IMR-90 (cell line): ENCODE measurements around the gene TIAM1. TPM values are rescaled to one million over a fixed set of nuclear protein-coding genes. Genes with fewer than 3 reads are reported as not detected.
A peak's percentile ranks its signal among the peaks of the same experiment; 100 is the strongest.

ENCODE experiments used
- ATAC-seq: fragments of 200-7000 bp; cut with Tn5 transposase; 2 replicates; pipeline ENCODE4 v1.9.1; 2020; ENCODE audit warnings: low read depth, mild to moderate bottlenecking, moderate library complexity
- BruUV-seq: library from RNA; stranded (reverse); fragments of 400-500 nt; replicated peaks from 2 replicates; lab custom pipeline; 2021; lab: Mats Ljungman, UMichigan
- CTCF ChIA-PET: fragments of 300-600 bp; formaldehyde crosslinking; extraction: SDS; loops from one replicate; lab custom pipeline; 2021; ENCODE audit warnings: antibody characterized with exemption; lab: Yijun Ruan, JAX
- POLR2A ChIA-PET: fragments of 300-600 bp; sonication (Branson Sonifier 250); formaldehyde crosslinking; loops from one replicate; lab custom pipeline; 2022; ENCODE audit warnings: antibody characterized with exemption; ENCODE audit not compliant: unreplicated experiment; lab: Charles Lee
- DNase-seq: peaks from one replicate; pipeline ENCODE4 v3.0.0; 2013
- H2AFZ ChIP-seq: replicated peaks from 2 replicates; pipeline ENCODE3; 2013; ENCODE audit warnings: low read length, mild to moderate bottlenecking; ENCODE audit not compliant: poor library complexity
- H2AK5ac ChIP-seq: 2 replicates; pipeline ENCODE4 v1.6.1; 2013; ENCODE audit warnings: low read depth, low read length, inconsistent platforms
- H2AK9ac ChIP-seq: replicated peaks from 2 replicates; pipeline ENCODE3; 2013; ENCODE audit warnings: mild to moderate bottlenecking, low read depth, low read length, moderate library complexity; ENCODE audit not compliant: poor library complexity
- H2BK120ac ChIP-seq: 2 replicates; pipeline ENCODE4 v1.6.1; 2013; ENCODE audit warnings: low read depth, low read length, inconsistent platforms
- H2BK15ac ChIP-seq: 3 replicates; pipeline ENCODE4 v1.6.1; 2013; ENCODE audit warnings: low read depth, low read length, inconsistent platforms
- H2BK20ac ChIP-seq: 2 replicates; pipeline ENCODE4 v1.6.1; 2013; ENCODE audit warnings: low read depth, mild to moderate bottlenecking, inconsistent platforms, low read length, moderate library complexity
- H2BK5ac ChIP-seq: 2 replicates; pipeline ENCODE4 v1.6.1; 2013; ENCODE audit warnings: mild to moderate bottlenecking, low read depth, low read length, inconsistent platforms; ENCODE audit not compliant: poor library complexity, severe bottlenecking
- H3K14ac ChIP-seq: replicated peaks from 2 replicates; pipeline ENCODE4 v1.6.1; 2013; ENCODE audit warnings: low read depth, low read length, inconsistent platforms
- H3K18ac ChIP-seq: 2 replicates; pipeline ENCODE4 v1.6.1; 2013; ENCODE audit warnings: low read depth, low read length, control low read depth
- H3K23ac ChIP-seq: 2 replicates; pipeline ENCODE4 v1.6.1; 2013; ENCODE audit warnings: low read depth, low read length, inconsistent platforms
- H3K27ac ChIP-seq: 2 replicates; pipeline ENCODE4 v1.5.1; 2013; ENCODE audit warnings: mild to moderate bottlenecking, control low read depth, low read length; ENCODE audit not compliant: insufficient read depth
- H3K27me3 ChIP-seq: 2 replicates; pipeline ENCODE4 v1.6.1; 2013; ENCODE audit warnings: low read length; ENCODE audit not compliant: control insufficient read depth, insufficient read depth
- H3K36me3 ChIP-seq: 2 replicates; pipeline ENCODE4 v1.6.1; 2013; ENCODE audit warnings: low read length, mixed read lengths; ENCODE audit not compliant: control insufficient read depth, insufficient read depth
- H3K4ac ChIP-seq: 2 replicates; pipeline ENCODE4 v1.6.1; 2013; ENCODE audit warnings: low read depth, low read length, inconsistent platforms
- H3K4me1 ChIP-seq: 2 replicates; pipeline ENCODE4 v1.6.1; 2013; ENCODE audit warnings: low read length, mixed read lengths; ENCODE audit not compliant: control insufficient read depth, insufficient read depth
- H3K4me2 ChIP-seq: 2 replicates; pipeline ENCODE4 v1.6.1; 2013; ENCODE audit warnings: low read depth, mild to moderate bottlenecking, control low read depth, low read length, moderate library complexity
- H3K4me3 ChIP-seq: 2 replicates; pipeline ENCODE4 v1.5.1; 2013; ENCODE audit warnings: low read depth, mild to moderate bottlenecking, control low read depth, low read length, moderate library complexity; ENCODE audit not compliant: insufficient read depth
- H3K56ac ChIP-seq: 2 replicates; pipeline ENCODE4 v1.6.1; 2013; ENCODE audit warnings: low read length, inconsistent platforms; ENCODE audit not compliant: insufficient read depth; ENCODE audit errors: extremely low read depth
- H3K79me1 ChIP-seq, 2 experiments: 2 replicates each; pipeline ENCODE4 v1.6.1; 2013; ENCODE audit warnings: low read length in 2 of 2, inconsistent platforms in 1 of 2, low read depth in 1 of 2
- H3K9ac ChIP-seq: 2 replicates; pipeline ENCODE4 v1.6.1; 2013; ENCODE audit warnings: low read depth, low read length, control low read depth
- H3K9me1 ChIP-seq: 2 replicates; pipeline ENCODE4 v1.6.1; 2013; ENCODE audit warnings: low read length, inconsistent platforms; ENCODE audit not compliant: insufficient read depth
- H3K9me3 ChIP-seq: 2 replicates; pipeline ENCODE4 v1.6.1; 2013; ENCODE audit warnings: low read length; ENCODE audit not compliant: control insufficient read depth, insufficient read depth
- H4K20me1 ChIP-seq: 2 replicates; pipeline ENCODE4 v1.6.1; 2013; ENCODE audit warnings: low read length, inconsistent platforms; ENCODE audit not compliant: insufficient read depth
- H4K5ac ChIP-seq: 2 replicates; pipeline ENCODE4 v1.6.1; 2013; ENCODE audit warnings: mild to moderate bottlenecking, low read depth, low read length, control low read depth
- H4K8ac ChIP-seq, 2 experiments: 2 replicates each; pipeline ENCODE4 v1.6.1; 2013; ENCODE audit warnings: low read depth in 2 of 2, low read length in 2 of 2, control low read depth in 1 of 2, inconsistent platforms in 1 of 2
- H4K91ac ChIP-seq: 2 replicates; pipeline ENCODE4 v1.6.1; 2013; ENCODE audit warnings: low read depth, low read length, inconsistent platforms; ENCODE audit not compliant: insufficient read depth
- BHLHE40 ChIP-seq: fragments of 150-350 bp; IDR thresholded peaks from 2 replicates; pipeline ENCODE4 v1.6.1; 2016; ENCODE audit warnings: mild to moderate bottlenecking, low read depth, low read length
- CHD1 ChIP-seq: IDR thresholded peaks from 2 replicates; pipeline ENCODE4 v1.6.1; 2012; ENCODE audit warnings: low read depth, low read length, improper control_type of control experiment
- CTCF ChIP-seq: conservative IDR thresholded peaks from 2 replicates; pipeline ENCODE4 v1.5.1; 2012; ENCODE audit warnings: mild to moderate bottlenecking, low read depth, low read length, improper control_type of control experiment
- MAZ ChIP-seq: IDR thresholded peaks from 2 replicates; pipeline ENCODE4 v1.6.1; 2012; ENCODE audit warnings: low read depth, mild to moderate bottlenecking, low read length, improper control_type of control experiment, moderate library complexity, borderline replicate concordance
- NFE2L2 ChIP-seq: fragments of 150-350 bp; IDR thresholded peaks from 2 replicates; pipeline ENCODE4 v1.6.1; 2016; ENCODE audit warnings: low read depth, mild to moderate bottlenecking, low read length
- POLR2A ChIP-seq: IDR thresholded peaks from 2 replicates; pipeline ENCODE4 v1.6.1; 2012; ENCODE audit warnings: mild to moderate bottlenecking, low read depth, low read length
- RAD21 ChIP-seq: IDR thresholded peaks from 2 replicates; pipeline ENCODE4 v1.6.1; 2012; ENCODE audit warnings: low read length, improper control_type of control experiment
- SMC3 ChIP-seq: fragments of 150-350 bp; IDR thresholded peaks from 2 replicates; pipeline ENCODE4 v1.6.1; 2016; ENCODE audit warnings: low read depth, mild to moderate bottlenecking, antibody characterized with exemption, low read length, moderate library complexity
- USF2 ChIP-seq: fragments of 150-350 bp; IDR thresholded peaks from 2 replicates; pipeline ENCODE4 v1.6.1; 2017; ENCODE audit warnings: mild to moderate bottlenecking, antibody characterized with exemption, low read length, low read depth
- WGBS, 2 experiments: methylation state at CpG; one replicate each; pipeline versions ENCODE4 v1.1.5 to v1.1.7; 2013; ENCODE audit warnings: missing lambda C conversion rate in 2 of 2; ENCODE audit not compliant: insufficient read length in 1 of 2; ENCODE audit errors: extremely low coverage in 2 of 2; 5-methylcytosine and 5-hydroxymethylcytosine counted together
- dilution Hi-C: fragments of 300-500 bp; cut with HindIII; formaldehyde crosslinking; loops from one replicate; pipeline ENCODE4 v1.14.3; 2018; ENCODE audit warnings: low sequenced_read_pairs; ENCODE audit not compliant: unreplicated experiment
- in situ Hi-C: fragments of 300-500 bp; cut with MboI; formaldehyde crosslinking; loops from 3 replicates; pipeline ENCODE4 v1.14.3; 2019; ENCODE audit warnings: low sequenced_read_pairs, inconsistent platforms, mixed read lengths
- intact Hi-C: fragments of 100-400 bp; cut with micrococcal nuclease; formaldehyde crosslinking; loops from 2 replicates; pipeline ENCODE4 v1.10.0; 2022
- polyA plus RNA-seq, 3 experiments: library from polyadenylated mRNA; depleted of rRNA; stranded (reverse); fragments of >200 nt; gene quantifications; 2 replicates each; pipeline ENCODE4 v1.2.3, GENCODE V29; 2012; ENCODE audit warnings: low replicate concordance in 1 of 3
- total RNA-seq: library from RNA; depleted of rRNA; stranded (reverse); fragments of >200 nt; gene quantifications from 2 replicates; pipeline ENCODE4 v1.2.3, GENCODE V29; 2012

TIAM1 gene
- total and polyA plus RNA-seq, 2 of the 4 experiments (the other 2 are of a cell fraction), result 2.9 to 9.3 TPM

GRCh38 chr21:31107871-31108270 is 236.2 kb downstream of the TIAM1 start:
- no TSS peak for BruUV-seq

More at GRCh38 chr21:31107871-31108270, 236.2 kb downstream of the TIAM1 start:
- H4K20me1 ChIP-seq, result no peaks in the 10 kb centered on the region
- H2AK9ac ChIP-seq, result no peak overlapping the region
- H2BK20ac ChIP-seq, result peak overlapping the region; percentile 49; the same call in 1 of the 2 replicates
- intact Hi-C loops, result loop anchor here (2.0 kb wide), 1 partner anchor 73 kb away; no protein-coding TSS in a partner anchor
- H3K18ac ChIP-seq, result 0 out of 2 replicates have a peak overlapping the region, but pooled peaks have one; percentile 21
- no peak overlapping the region for H2AFZ ChIP-seq
- H4K8ac ChIP-seq, result peak overlapping the region; percentile 27 to 42; a peak in 2 of 4 replicates
- H3K4me1 ChIP-seq, result peaks cover 6% of the 10 kb centered on the region
- no peak overlapping the region for H3K27ac ChIP-seq
- no peaks in the 10 kb centered on the region for H3K27me3 ChIP-seq
- H3K4me2 ChIP-seq, result no peak overlapping the region
- H3K9ac ChIP-seq, result no peak overlapping the region; the same call in 1 of the 2 replicates
- POLR2A ChIA-PET, result no interaction called here
- no peaks in the 10 kb centered on the region for H3K79me1 ChIP-seq
- H3K56ac ChIP-seq, result peak overlapping the region; percentile 56; the same call in 1 of the 2 replicates
- H3K4me3 ChIP-seq, result no peak overlapping the region
- DNase-seq (no peak), ATAC-seq (peak; percentile 16; the same call in 1 of the 2 replicates)
- H3K9me1 ChIP-seq, result 0 out of 2 replicates have a peak, but pooled peaks cover 3% of the 10 kb centered on the region
- no peak overlapping the region for H3K14ac ChIP-seq
- in situ Hi-C loops, result no loop called here
- no peak overlapping the region; the same call in 2 of the 3 replicates for H2BK15ac ChIP-seq
- no peak overlapping the region for H4K5ac ChIP-seq
- H3K4ac ChIP-seq, result no peak overlapping the region
- no peaks in the 10 kb centered on the region for H3K9me3 ChIP-seq
- H3K36me3 ChIP-seq, result no peaks in the 10 kb centered on the region
- peak overlapping the region; percentile 66 for H4K91ac ChIP-seq
- dilution Hi-C loops, result no loop called here
- peak overlapping the region; percentile 59 for H2BK120ac ChIP-seq
- CTCF ChIA-PET, result interaction anchor here (1.1 to 2.7 kb wide), 5 partner anchors 9 to 473 kb away, joined by 3 to 15 read pairs (median 6); no protein-coding TSS in a partner anchor
- no peak overlapping the region for H2AK5ac ChIP-seq
- H3K23ac ChIP-seq, result no peak overlapping the region
- no CpG with 5 or more reads among the region's 1 CpG for WGBS, 2 experiments
- TF ChIP-seq CHD1 (no peak), MAZ (no peak), NFE2L2 (no peak), POLR2A (no peak), RAD21 (no peak), USF2 (no peak), CTCF (no peak), SMC3 (no peak), BHLHE40 (no peak)
- H2BK5ac ChIP-seq, result no peak overlapping the region
